GM18873 (cell line): Measurements from ENCODE around the gene HPX.

Source experiments
- ATAC-seq: cut with Tn5 transposase; IDR thresholded peaks from one replicate; pipeline ENCODE4 v1.9.1; 2021; ENCODE audit warnings: mild to moderate bottlenecking, moderate library complexity, moderate number of reproducible peaks; ENCODE audit not compliant: unreplicated experiment, low FRiP score

The HPX gene, protein sequence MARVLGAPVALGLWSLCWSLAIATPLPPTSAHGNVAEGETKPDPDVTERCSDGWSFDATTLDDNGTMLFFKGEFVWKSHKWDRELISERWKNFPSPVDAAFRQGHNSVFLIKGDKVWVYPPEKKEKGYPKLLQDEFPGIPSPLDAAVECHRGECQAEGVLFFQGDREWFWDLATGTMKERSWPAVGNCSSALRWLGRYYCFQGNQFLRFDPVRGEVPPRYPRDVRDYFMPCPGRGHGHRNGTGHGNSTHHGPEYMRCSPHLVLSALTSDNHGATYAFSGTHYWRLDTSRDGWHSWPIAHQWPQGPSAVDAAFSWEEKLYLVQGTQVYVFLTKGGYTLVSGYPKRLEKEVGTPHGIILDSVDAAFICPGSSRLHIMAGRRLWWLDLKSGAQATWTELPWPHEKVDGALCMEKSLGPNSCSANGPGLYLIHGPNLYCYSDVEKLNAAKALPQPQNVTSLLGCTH

DNA sequence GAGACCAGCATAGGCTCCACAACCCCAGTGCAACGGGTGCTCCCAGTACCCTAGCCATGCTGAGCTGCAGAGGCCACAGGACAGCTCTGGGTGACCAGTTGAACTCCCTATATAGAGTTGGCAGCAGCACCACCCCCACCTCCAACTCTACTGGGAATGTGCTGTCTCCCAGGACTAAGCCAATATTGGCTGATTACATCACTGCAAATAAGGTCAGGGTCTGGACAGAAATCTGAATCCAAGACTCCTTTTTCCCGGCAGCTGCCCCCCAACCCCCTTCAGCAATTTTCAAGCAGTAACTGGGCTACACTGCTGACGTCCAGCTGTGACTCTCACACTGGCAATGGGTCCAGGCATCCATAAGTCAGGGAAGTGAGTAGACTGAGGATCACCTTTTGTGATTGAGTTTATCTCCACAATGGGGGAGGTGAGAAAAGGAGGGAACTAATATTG lies at the start of gene HPX:
Gene HPX, minus strand, starts transcription at position 82 of the 453 bp plus-strand sequence. Its CDS starts 24 bp downstream, at position 58.
- ATAC-seq = no peak

DNA sequence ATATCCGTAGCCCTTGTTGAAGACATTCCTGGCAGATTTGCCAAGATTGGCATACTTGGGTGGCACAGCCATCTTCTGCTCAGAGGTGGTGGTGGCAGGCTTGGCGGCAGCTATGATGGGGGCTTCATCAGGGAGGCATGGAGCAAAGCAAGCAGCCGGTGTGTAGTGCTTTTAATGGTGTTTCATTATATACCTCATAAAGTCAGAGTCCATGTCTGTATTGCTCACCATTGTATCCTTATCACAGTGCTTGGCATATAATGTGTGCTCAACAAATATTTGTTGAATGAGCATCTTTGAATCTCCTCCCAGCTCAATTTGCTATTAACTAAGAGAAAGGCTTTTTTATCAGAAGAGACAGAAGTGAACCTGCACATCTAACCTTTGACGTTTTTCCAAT lies 48.5 kb upstream of the HPX start:
- ATAC-seq = no peak

DNA sequence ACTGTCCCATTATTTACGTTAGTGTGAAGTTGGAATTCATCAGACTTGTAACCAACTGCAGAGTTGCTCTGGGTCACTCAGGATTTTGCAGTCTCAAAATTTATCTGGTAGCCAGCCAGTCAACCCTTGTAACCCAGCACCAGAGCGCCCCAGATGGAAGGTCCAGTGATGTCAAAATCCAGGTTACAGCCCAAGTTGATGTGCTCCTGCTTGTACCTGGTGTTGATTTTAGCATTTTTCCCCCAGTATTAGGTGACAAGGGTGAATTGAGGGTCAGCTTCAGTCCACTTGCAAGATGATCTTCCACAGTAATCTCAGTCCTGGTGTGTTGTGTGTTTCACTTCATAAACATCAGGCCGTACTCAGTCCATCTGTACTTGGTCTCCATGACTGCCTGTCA lies 48.0 kb upstream of the HPX start:
- no peak for ATAC-seq

DNA sequence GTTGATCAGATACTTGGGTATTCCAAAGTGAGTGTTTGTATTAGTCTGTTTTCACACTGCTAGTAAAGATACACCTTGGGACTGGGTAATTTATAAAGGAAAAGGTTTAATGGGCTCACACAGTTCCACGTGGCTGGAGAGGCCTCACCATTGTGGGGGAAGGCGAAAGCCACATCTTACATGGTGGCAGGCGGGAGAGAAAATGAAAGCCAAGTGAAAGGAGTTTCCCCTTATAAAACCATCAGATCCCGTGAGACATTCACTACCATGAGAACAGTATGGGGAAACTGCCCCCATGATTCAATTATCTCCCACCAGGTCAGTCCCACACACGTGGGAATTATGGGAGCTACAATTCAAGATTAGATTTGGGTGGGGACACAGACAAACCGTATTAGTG lies 47.6 kb upstream of the HPX start:
- no peak for ATAC-seq

DNA sequence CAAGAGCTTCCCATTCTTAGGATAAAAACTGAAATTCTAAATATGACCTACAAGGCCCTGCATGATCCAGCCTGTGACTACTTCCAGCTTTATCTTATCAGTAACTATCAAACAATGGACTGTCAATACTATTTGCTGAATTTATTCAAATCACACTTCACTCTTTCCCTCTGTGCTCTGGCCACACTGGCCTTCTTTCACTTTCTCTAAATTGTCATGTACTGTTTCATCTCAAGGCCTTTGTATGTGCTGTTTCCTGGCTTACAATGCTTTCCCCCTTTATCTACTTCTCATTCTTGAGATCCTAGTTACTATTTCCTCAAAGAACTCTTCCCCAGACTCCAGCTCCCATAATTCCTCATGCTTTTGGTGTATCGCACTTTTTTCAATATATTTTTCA lies 46.2 kb upstream of the HPX start:
- no peak for ATAC-seq

DNA sequence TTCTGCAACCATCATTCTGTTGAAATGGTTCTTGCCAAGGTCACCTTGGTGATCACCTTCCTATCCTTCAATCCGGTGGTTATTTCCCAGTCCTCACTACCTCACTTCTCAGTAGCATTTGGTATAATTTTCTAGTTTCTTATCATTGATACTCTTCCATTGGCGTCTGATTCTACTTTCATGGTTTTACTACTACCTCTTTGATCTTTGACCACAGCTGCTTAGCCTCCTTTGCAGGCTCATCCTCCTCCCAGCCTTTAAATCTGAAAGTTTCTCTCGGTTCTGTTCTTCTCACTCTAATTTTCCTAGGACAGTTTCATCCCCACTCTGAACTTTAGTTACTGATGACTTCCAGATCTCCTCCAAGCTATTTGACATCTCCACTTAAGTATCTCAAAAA lies 45.5 kb upstream of the HPX start:
- no peak for ATAC-seq

DNA sequence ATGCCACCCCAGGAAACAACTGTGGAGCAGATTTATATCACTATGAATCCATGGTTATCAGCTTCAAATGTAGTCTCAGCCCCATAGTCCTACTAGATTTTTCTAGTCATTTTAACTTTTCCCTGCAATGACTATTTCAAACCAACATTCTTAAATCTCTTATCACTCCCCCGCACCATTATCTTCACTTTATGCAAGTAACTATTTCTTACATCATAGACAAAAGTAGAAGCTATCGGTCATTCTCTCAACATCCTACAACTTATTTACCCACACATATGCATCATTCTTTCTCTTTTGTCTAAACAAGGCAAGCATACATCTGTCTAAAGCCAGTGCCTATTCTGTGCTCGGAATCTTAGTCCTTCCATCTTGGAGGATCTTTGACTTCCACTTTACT lies 44.9 kb upstream of the HPX start:
- ATAC-seq = no peak

DNA sequence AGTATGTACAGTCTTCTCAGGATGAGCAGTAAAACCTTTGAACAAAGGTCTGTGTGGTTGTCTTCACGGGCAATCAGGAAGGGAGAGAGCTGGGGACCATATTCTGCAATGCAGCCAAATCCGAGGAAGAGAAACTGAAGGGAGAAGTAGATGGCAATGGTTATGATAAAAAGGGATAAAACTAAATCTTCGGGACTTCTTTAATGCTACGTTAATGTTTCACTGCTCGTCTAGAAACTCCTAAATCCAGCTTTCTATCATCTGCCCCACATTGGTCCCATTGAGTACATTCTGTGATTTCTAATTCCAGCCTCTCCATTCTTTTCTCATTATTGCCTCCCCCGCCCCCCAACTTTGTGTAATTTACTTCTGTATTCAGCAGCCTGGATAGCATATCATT lies 42.2 kb upstream of the HPX start:
- ATAC-seq = no peak

DNA sequence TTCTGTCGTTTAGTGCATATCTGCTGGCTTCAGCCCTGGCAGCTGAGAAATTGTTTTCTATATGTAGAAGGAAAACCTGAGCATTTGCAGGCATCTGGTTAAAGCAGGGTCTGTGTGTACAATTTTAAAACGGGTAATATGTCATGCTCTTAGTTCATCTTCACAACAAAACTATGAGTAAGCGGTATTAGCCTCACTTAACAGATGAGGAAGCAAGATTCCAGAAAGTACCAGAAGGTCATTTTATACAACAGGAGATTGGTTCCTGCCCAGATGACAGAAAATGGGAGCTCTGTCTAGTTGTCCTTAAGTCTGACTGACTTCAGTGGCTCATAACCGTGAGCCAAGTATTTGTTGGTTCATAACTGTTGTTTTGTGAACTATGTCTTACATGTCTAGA lies 41.7 kb upstream of the HPX start:
- ATAC-seq = no peak

DNA sequence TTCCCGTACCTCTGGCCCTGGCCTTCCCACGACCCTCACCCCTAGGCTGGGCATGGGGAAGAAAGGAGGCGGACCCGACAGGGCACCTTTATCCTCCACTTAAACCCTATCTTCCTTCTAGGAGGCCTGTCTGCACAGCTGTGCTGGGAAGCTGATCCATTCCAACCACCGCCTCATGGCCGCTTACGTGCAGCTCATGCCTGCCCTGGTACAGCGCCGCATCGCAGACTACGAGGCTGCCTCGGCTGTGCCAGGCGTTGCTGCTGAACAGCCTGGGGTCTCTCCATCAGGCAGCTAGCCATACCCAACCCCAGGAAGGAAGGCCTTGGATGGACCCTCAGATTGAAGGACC lies 41.1 kb upstream of the HPX start:
- ATAC-seq = no peak

DNA sequence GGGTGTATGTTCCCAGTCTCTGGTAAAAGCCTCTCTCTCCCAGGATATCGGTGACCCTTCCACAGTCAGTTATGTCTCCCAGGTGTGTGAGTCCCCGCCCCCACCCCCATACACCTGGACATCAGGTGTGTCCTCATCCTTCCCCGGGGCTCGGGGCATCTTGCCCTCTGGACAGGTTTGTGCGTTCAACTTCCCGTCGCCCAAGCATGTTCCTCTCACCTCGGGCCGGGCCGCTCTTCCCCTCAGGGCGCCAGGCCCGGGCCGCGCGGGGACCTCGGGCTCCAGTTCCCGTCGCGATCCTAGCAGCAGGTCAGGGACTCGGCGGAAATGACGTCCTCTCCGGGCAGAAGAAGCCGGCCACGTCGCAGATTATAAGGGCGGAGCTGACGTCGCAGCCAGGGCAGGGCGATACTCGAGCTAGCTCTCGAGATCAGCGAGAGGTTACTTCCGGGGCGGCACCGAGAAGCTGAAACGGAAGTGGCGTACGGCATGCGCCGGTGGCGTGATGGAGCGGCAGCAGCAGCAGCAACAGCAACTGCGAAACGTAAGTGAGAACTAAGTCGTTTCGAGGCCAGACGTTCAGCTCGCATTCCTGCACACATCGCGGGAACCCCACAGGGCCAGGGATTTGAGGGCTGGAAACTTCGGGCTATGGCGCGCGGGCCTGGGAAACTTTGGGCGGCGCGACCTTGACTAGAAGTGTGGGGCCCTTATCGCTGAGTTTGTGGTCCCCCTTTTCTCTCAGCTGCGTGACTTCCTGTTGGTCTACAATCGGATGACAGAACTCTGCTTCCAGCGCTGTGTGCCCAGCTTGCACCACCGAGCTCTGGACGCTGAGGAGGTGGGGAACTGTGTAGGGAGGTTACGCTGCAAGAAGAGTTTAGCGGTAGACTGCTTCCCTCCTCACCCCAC lies 40.5 kb upstream of the HPX start, which contains the start of the genes ARFIP2 and TIMM10B:
Gene ARFIP2, minus strand, starts transcription at position 320 of the 912 bp plus-strand sequence. CDS start 910 bp downstream, outside the sequence.
Gene TIMM10B, plus strand, starts transcription at position 490 of the 912 bp plus-strand sequence. Its CDS starts 16 bp downstream, at position 506.
- ATAC-seq = peak; percentile 98

DNA sequence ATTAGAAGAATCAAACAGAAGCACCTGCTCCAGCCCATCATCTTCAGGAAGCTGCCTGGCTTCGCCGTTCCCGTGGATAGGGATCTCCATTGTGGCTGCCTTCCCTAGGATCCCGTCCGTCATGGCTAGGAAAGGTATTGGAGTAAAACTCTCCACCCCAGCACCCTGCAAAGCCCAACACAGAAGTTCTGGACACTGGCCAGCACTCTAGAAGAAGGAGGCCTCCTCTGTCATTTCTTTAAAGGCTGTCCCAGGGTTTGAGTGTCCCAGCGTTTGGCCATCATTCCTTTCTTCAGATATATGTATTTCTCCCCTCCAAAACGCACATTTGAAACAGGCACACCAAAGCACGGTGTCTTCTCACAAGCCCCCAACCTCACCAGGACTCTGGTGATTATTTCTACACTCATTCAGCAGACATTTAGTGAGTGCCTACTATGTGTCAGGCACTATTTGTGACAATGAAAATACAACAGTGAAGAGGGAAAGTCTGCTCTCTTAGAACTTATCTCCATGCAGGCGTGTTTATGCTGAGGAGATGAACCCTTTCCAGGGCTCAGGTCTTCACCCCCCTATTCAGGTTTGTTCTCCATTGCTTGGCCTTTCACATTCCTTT lies 39.6 kb upstream of the HPX start:
- ATAC-seq = no peak

DNA sequence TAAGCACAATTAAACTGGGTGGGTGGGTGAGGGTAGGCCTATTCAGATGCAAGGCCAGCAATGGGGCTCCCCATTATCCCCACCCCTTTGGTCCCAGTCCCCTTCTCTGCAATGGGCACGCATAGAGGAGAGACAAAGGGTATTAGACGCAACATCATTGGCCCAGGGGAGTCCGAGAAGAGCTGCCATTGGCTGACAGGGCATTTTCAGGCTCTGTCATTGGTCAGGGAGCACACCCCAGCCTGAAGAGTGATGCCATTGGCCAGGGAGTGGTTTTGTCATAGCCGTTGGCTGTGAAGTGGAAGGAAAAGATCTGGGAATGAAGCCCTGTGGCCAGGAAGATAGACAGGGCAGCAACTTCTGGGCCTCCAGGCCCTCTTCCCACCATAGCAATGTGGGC lies 35.8 kb upstream of the HPX start:
- no peak for ATAC-seq

DNA sequence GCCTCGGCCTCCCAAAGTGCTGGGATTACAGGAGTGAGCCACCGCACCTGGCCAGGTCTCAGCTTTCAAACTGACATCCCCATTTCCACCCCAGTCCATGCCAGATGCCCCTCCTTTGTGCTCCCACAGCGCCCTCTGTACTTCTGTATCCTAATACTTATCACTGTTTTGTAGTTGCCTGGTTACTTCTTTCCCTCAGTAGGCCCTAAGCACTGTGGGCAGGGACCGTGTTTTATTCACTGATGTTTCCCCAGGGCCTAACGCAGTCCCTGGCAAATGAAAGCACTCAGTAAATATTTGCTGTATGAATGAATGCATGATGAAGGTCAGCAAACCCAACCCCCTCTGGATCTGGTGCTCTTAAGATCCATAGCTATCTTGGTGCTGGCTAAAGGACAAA lies 35.1 kb upstream of the HPX start:
- ATAC-seq = no peak

DNA sequence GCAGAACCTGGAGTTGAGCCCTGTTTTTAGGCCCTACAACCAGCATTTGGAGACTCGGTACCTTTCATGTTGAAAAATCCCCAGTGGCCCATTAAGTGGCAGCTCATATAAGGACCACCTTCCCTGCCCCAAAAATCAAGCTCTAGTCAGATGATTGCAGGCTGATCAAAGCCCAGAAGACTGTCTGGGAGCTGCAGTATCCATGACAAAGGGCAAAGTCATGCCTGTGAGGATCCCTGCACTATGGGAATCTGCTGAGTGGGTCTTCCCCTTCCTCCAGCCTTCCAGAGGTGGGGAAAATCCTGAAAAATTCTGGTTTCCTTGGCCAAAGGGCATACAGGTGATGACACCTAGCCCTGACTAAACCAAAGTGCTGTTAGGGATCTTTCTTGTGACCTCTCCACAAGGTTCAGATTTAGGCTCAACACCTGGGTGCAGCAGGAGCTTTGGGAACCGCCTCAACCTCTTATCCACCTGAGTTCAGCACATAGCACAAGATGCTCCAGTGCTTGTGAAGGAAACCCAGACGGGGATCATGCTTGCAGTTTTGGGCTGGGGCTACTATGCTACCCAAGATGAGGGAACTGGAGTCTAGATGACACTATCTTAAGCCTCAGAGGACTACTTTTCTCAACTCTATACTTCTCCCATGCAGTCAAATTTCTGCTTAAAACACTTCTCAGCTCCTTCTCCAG lies 34.2 kb upstream of the HPX start:
- ATAC-seq = no peak

DNA sequence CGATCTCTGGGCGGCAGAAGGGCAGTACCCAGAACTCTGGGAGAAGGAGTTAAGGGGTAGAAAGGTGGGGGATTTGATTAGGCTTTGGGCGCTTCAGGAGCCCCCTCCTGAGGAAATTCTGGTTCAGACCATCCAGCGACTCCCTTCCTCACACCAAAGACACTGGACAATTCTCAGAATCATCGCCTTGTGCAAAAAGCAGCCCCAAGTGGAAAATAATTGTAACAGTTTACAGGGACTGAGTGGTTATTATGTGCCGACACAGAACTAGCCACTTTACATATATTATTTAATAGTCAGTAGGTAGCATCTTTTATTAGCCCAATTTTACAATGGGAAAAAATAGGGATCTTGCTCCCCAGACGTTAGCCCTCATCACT lies 33.6 kb upstream of the HPX start:
- ATAC-seq = no peak

DNA sequence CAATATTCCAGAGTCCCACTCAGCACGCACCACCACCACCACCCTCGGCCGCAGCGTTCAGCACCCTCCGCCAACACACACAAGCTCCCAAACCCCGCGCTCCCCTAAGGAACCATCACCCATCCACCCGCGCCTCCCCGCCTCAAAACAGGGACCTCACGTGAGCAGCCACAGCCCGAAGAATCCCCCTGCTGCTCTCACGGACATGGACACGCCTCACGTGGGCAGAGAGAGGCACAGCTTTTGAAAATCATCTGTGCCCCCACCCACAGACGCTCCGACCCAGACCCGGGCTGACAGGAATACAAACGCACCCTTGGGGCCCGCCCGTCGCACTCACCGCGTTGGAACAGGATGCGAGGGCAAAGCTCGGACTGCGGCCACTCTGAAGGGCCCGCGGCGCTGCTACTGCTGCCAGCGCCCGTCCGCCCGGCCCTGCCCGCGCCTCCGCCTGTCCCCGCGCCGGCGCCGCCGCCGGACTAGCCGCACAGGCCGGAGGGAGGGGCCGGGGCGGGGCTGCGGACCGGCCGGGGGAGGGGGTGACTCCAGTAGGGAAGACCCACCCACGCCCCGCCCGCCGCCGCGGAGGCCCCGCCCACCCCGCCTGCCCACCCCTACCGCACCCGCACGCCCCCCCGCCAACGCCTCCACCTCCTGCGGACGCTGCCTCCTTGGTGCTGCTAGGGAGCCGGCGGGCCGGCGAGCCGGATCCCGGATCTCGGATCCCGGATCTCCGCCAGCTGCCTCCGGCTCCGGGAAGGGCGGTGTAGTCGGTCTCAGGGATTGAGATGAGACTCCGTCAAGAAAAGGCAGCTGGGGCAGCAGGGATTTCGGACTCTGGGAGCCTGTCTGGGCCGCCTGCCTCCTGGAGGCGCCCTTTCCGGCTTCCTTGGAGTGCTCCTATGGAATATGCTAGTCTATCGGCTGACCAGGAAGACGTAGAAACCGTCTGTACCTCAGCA lies 32.9 kb upstream of the HPX start, which contains the start of gene TRIM3:
Gene TRIM3, minus strand, starts transcription at position 491 of the 962 bp plus-strand sequence. CDS start 8,246 bp downstream, outside the sequence.
- ATAC-seq = no peak

DNA sequence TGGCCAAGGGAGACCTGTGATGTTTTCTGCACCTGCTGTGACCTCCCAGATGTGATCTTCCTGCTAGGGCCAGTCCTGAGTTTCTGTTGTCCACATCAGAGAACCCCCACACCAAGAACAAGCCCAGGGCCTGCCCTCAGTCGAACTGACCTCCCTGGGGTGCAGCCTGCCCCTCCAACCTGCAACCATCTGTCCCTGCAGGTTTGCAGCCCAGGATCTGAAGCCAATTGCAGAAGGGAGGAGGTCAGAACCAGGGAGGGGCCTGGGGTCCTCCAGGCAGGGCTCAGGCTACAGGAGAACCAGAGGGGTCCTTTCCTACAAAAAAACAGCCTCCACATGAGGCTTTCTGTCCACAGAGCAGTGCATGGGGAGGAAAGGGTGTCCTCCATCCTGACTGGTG lies 32.1 kb upstream of the HPX start:
- no peak for ATAC-seq

DNA sequence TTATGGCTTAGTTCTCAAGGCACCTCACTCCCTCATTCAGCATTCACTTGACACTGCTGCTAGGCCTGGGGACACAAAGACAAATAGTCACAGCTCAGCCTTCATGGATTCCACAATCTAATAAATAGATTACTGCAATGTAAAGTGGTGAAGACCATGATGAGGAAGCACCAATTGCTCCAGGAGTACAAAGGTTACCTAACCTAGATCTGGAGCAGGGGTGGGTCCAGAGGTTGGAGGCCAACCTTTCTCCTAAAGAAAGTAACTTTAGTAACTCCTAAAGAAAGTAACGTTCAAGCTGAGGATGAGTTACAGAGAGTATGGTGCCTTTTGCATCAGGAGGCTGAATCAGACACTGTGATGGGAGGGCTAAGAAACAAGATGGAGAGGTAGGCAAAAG lies 28.8 kb upstream of the HPX start:
- ATAC-seq = no peak
